ENCODE results near the gene P2RX2. TPM values are rescaled to one million over a fixed set of nuclear protein-coding genes. Genes with fewer than 3 reads are reported as not detected.

Gene P2RX2
- polyA plus RNA-seq (2013, experiment 1 of 2; ENCODE audit: insufficient read length), result not detected
- polyA plus RNA-seq (2013, experiment 2 of 2; ENCODE audit: insufficient read length), result not detected

DNA sequence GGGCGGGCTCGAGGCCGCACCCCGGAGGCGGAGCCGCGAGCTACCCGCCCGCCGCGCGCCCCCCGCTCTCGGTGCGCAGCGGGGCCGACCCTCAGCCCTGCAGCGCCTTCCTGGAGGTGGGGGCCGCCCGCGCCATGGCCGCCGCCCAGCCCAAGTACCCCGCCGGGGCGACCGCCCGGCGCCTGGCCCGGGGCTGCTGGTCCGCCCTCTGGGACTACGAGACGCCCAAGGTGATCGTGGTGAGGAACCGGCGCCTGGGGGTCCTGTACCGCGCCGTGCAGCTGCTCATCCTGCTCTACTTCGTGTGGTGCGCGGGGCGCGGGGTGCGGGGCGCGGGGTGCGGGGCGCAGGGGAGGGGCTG, at the start of gene P2RX2:
Gene P2RX2, plus strand, starts transcription at position 94 of the 361 bp plus-strand sequence. Its CDS starts 41 bp downstream, at position 135.
- no peak for DNase-seq

- DNase-seq, result no peak
Measured at GRCh38 chr12:132568826-132569480, 49.6 kb upstream of the P2RX2 start.

DNA sequence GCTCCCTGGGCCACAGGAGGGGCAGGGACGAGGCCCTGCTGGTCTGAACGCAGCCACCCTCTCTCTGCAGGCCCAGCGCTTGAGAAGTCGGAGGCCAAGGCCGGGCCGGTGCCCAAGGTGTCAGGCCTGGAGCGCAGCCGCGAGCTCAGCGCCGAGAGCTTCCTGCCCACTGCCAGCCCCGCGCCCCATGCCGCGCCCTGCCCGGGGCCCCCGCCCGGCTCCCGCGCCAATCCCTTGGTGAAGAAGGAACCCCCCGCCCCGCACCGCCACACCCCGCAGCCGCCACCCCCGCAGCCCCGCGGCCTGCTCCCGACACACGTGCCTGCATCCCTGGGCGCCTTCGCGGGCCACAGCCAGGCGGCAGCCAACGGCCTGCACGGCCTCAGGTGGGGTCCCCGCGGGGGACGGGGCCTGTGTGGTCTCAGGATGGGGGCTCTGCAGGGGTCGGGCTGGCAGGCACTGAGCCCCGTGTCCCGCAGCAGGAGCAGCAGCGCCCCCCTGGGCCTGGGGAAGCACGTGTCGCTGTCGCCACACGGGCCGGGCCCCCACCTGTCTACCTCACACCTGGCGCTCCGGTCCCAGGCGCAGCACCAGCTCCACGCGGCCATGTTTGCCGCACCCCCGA, 48.6 kb upstream of the P2RX2 start:
- no peak for DNase-seq

- DNase-seq, result no peak
Measured at GRCh38 chr12:132570635-132571034, 47.9 kb upstream of the P2RX2 start.

DNA sequence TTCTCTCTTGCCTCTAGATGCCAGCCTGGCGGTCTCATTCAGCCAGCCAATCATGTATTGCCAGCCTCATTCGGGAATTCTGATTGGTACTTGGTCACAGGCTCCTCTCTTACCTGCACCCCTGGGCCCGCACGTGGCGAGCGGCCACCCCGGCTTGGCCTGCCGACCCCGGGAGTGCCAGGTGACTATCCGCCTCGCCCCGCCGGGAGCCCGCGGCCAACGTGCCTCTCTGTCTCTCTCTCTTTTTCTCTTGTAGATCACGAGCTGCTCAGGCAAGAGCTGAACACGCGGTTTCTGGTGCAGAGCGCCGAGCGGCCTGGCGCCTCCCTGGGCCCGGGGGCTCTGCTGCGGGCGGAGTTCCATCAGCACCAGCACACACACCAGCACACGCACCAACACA, 47.5 kb upstream of the P2RX2 start:
- DNase-seq, result no peak

GRCh38 chr12:132571598-132571997, 47.0 kb upstream of the P2RX2 start:
- no peak for DNase-seq

GRCh38 chr12:132572106-132572505, 46.5 kb upstream of the P2RX2 start:
- no peak for DNase-seq

GRCh38 chr12:132572801-132573760, 45.5 kb upstream of the P2RX2 start:
- no peak for DNase-seq

- no peak for DNase-seq
Measured at GRCh38 chr12:132574271-132574996, 44.1 kb upstream of the P2RX2 start.

DNA sequence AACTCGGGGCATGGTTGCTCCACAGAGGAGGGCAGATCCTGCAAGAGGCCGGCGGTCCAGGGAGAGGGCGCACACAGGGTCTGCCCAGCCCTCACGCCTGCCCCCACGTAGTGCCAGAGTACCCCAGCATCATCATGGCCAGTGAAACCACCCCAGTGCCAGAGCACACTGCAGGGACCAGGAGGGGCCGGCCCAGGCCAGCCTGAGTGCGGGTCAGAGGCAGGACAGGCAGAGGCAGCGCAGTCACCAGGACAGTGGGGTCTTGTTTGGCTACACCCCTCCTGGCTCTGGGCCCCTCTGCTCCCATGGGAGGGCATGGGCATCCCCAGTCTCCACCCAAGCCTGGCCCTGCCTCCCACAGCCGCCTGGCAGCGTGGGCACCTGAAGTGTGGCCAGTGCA, 42.9 kb upstream of the P2RX2 start:
- DNase-seq, result no peak

DNA sequence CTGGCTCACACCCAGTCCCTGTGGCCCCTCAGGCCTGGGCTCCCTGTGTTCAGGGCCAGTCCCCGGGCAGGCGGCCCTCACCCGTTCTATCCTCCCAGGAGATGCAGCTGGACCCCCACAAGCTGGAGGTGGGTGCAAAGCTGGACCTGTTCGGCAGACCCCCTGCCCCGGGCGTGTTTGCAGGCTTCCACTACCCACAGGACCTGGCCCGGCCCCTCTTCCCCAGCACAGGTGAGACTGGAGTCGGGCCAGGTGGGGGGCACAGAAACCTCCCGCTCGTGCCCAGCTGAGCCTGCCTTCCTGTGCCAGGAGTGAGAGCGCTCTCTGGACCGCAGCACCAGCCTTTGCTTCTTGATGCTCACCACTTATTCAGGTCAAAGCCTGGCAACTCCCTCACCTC, 41.9 kb upstream of the P2RX2 start:
- no peak for DNase-seq

- DNase-seq, result no peak
Measured at GRCh38 chr12:132577191-132577920, 41.2 kb upstream of the P2RX2 start.

- DNase-seq, result no peak
Measured at GRCh38 chr12:132578118-132578517, 40.5 kb upstream of the P2RX2 start.

DNA sequence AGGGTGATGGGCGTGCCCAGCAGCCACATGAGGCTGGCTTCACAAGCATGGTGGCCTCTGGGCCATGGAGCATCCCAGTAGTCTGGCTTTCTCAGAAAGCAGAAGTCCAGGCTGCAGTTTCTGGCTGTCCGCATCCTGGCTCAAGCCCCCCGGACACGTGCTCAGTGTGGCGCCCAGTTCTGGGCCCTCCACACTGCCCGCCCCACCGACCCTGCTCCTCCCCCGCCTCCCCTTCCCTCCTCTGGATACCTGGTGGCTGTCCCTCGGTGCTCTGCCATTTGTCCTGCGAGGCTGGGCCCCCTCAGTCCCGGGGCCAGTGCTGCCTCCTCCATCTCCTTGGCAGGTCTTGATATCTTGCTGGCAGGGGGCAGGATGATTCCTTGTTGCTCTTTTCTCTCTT, 39.8 kb upstream of the P2RX2 start:
- DNase-seq, result no peak

GRCh38 chr12:132579744-132580143, 38.8 kb upstream of the P2RX2 start:
- DNase-seq, result no peak

- DNase-seq, result no peak
Measured at GRCh38 chr12:132580701-132581292, 37.8 kb upstream of the P2RX2 start.

GRCh38 chr12:132581348-132582057, 37.1 kb upstream of the P2RX2 start:
- DNase-seq, result no peak

DNA sequence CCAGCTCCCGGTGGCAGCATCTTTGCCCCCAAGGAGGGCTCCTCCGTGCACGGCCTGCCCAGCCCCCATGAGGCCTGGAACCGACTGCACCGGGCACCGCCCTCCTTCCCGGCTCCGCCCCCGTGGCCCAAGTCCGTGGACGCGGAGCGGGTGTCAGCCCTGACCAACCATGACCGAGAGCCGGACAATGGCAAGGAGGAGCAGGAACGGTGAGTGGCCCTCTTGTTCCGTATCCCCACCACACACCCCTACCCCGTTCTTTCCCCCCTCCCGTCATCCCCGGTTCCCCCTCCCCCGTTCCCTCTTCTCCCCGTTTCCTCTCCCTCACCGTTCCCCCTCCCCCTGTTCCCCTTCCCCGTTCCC, 36.5 kb upstream of the P2RX2 start:
- no peak for DNase-seq

- no peak for DNase-seq
Measured at GRCh38 chr12:132582582-132583410, 35.8 kb upstream of the P2RX2 start.

- no peak for DNase-seq
Measured at GRCh38 chr12:132583411-132583710, 35.2 kb upstream of the P2RX2 start.
